Measurements from ENCODE around the gene BYSL.
A peak's percentile ranks its signal among the peaks of the same experiment; 100 is the strongest.

Gene BYSL

GRCh38 chr6:41878246-41878645 is 43.1 kb upstream of the BYSL start:
- CTCF ChIA-PET, result interaction anchor here (1.1 to 3.0 kb wide), 4 partner anchors 11 to 166 kb away, joined by 4 to 7 read pairs (median 4); partner anchors contain the start of genes BYSL, MED20 and TOMM6
- DNase-seq (ENCODE audit: low read depth, low spot score), result peak; percentile 33

GRCh38 chr6:41878961-41879405 is 42.3 kb upstream of the BYSL start:
- CTCF ChIA-PET, result interaction anchor here (1.1 to 3.4 kb wide), 3 partner anchors 15 to 48 kb away, joined by 4 to 17 read pairs (median 4); partner anchors contain the start of genes BYSL and MED20
- no peak for TF ChIP-seq CTCF (IDR thresholded peaks at IDR 0.05; ENCODE audit: insufficient read depth, low read length, missing control alignments)
- H3K4me3 ChIP-seq (ENCODE audit: low read depth, low read length), result no peak overlapping the region
- DNase-seq (ENCODE audit: low read depth, low spot score), result peak; percentile 53
- POLR2A ChIA-PET, result no interaction called here

More at GRCh38 chr6:41878246-41878645, 43.1 kb upstream of the BYSL start:
- no peak overlapping the region for H3K4me3 ChIP-seq (ENCODE audit: low read depth, low read length)
- TF ChIP-seq CTCF (IDR thresholded peaks at IDR 0.05; ENCODE audit: insufficient read depth, low read length, missing control alignments), result no peak
- POLR2A ChIA-PET, result no interaction called here

- no peak overlapping the region for H3K4me3 ChIP-seq (ENCODE audit: low read depth, low read length)
- CTCF ChIA-PET, result interaction anchor here (3.4 kb wide), 1 partner anchor 40 kb away, joined by 17 read pairs; the partner anchor contains the start of genes BYSL and MED20
- no peak for TF ChIP-seq CTCF (IDR thresholded peaks at IDR 0.05; ENCODE audit: insufficient read depth, low read length, missing control alignments)
- DNase-seq (ENCODE audit: low read depth, low spot score), result no peak
- POLR2A ChIA-PET, result no interaction called here
These were observed 39.8 kb upstream of the BYSL start for GRCh38 chr6:41881506-41881905.

- ChIA-PET CTCF (no interaction called here), POLR2A (no interaction called here)
- H3K4me3 ChIP-seq (ENCODE audit: low read depth, low read length), result no peak overlapping the region
- TF ChIP-seq CTCF (IDR thresholded peaks at IDR 0.05; ENCODE audit: insufficient read depth, low read length, missing control alignments), result no peak
- DNase-seq (ENCODE audit: low read depth, low spot score), result no peak
These were observed 36.3 kb upstream of the BYSL start for GRCh38 chr6:41884957-41885356.

GRCh38 chr6:41885930-41886329 is 35.4 kb upstream of the BYSL start:
- H3K4me3 ChIP-seq (ENCODE audit: low read depth, low read length), result no peak overlapping the region
- no peak for DNase-seq (ENCODE audit: low read depth, low spot score)
- ChIA-PET CTCF (interaction anchor here (1.0 to 1.7 kb wide), 2 partner anchors 35 to 36 kb away, joined by 4 to 5 read pairs; partner anchors contain the start of genes BYSL and MED20), POLR2A (no interaction called here)
- TF ChIP-seq CTCF (IDR thresholded peaks at IDR 0.05; ENCODE audit: insufficient read depth, low read length, missing control alignments), result no peak

- DNase-seq (ENCODE audit: low read depth, low spot score), result no peak
- CTCF ChIA-PET, result interaction anchor here (1.3 to 1.8 kb wide), 4 partner anchors 29 to 101 kb away, joined by 4 to 6 read pairs (median 5); partner anchors contain the start of genes BYSL and MED20
- TF ChIP-seq CTCF (IDR thresholded peaks at IDR 0.05; ENCODE audit: insufficient read depth, low read length, missing control alignments), result no peak
- POLR2A ChIA-PET, result no interaction called here
- H3K4me3 ChIP-seq (ENCODE audit: low read depth, low read length), result no peak overlapping the region
These were observed 34.0 kb upstream of the BYSL start for GRCh38 chr6:41887331-41887751.

Data from AG04449 (cell line).